ENCODE measurements around the gene MMP28. TPM values are rescaled to one million over a fixed set of nuclear protein-coding genes. Genes with fewer than 3 reads are reported as not detected.

The MMP28 gene
- total RNA-seq, 1 donor from 2014 or later = 6.1 TPM

- DNase-seq = no peak
These were observed 71.7 kb downstream of the MMP28 start for GRCh38 chr17:35723735-35724134.

- no peak for DNase-seq
These were observed 78.0 kb downstream of the MMP28 start for GRCh38 chr17:35717475-35717874.

GRCh38 chr17:35716897-35717465 is 78.5 kb downstream of the MMP28 start:
- DNase-seq = no peak

- no peak for DNase-seq
These were observed 79.3 kb downstream of the MMP28 start for GRCh38 chr17:35716173-35716572.

Other genes starting within 250 kb of the MMP28 start
- gene SLFN14, start 234.8 kb downstream of the MMP28 start, total RNA-seq = 1.6 TPM
- gene PEX12, start 217.1 kb downstream of the MMP28 start, total RNA-seq = 3.0 TPM
- gene AP2B1, start 208.3 kb downstream of the MMP28 start, total RNA-seq = 52.1 TPM
- 0.49 TPM for gene RASL10B, start 64.0 kb downstream of the MMP28 start, total RNA-seq
- gene GAS2L2, start 42.4 kb downstream of the MMP28 start, total RNA-seq = not detected
- gene C17orf50, start 34.8 kb downstream of the MMP28 start, total RNA-seq = not detected
- 85.4 TPM for gene TAF15, start 13.8 kb upstream of the MMP28 start, total RNA-seq
- not detected for gene HEATR9, start 73.2 kb upstream of the MMP28 start, total RNA-seq
- gene CCL5, start 84.7 kb upstream of the MMP28 start, total RNA-seq = 1.4 TPM
- gene RDM1, start 135.1 kb upstream of the MMP28 start, total RNA-seq = 0.79 TPM
- not detected for gene LYZL6, start 148.1 kb upstream of the MMP28 start, total RNA-seq
- gene CCL16, start 185.9 kb upstream of the MMP28 start, total RNA-seq = not detected
- gene CCL14, start 191.1 kb upstream of the MMP28 start, total RNA-seq = 3.1 TPM
- gene CCL15, start 205.9 kb upstream of the MMP28 start, total RNA-seq = not detected
- gene CCL23, start 222.3 kb upstream of the MMP28 start, total RNA-seq = 0.39 TPM